Small intestine (tissue), 7 donors: ENCODE measurements around the gene ITPR3. TPM values are rescaled to one million over a fixed set of nuclear protein-coding genes. Genes with fewer than 3 reads are reported as not detected.

ENCODE experiments used
- DNase-seq, 2 donors: peaks; one replicate each; pipeline versions ENCODE4 v3.0.0 to v3.0.0-alpha.2; 2013
- FAIRE-seq: peaks from 2 replicates; lab custom pipeline; 2012; peaks lifted over from hg19 to GRCh38; lab: Jason Lieb, UNC
- H3K27ac ChIP-seq, 3 donors: one replicate each; pipeline ENCODE4 v1.5.1; 2013; ENCODE audit warnings: low read length in 2 of 3, mild to moderate bottlenecking in 2 of 3, control low read depth in 1 of 3, inconsistent platforms in 1 of 3, low read depth in 1 of 3, moderate library complexity in 1 of 3
- H3K27me3 ChIP-seq, 3 donors: one replicate each; pipeline ENCODE4 v1.6.1; 2013; ENCODE audit warnings: low read length in 3 of 3, inconsistent platforms in 1 of 3; ENCODE audit not compliant: control insufficient read depth in 3 of 3, insufficient read depth in 3 of 3
- H3K36me3 ChIP-seq, 3 donors: one replicate each; pipeline ENCODE4 v1.6.1; 2013; ENCODE audit warnings: low read length in 3 of 3, inconsistent platforms in 1 of 3, low read depth in 1 of 3, mild to moderate bottlenecking in 1 of 3, moderate library complexity in 1 of 3; ENCODE audit not compliant: control insufficient read depth in 3 of 3, insufficient read depth in 2 of 3
- H3K4me1 ChIP-seq, 3 donors: one replicate each; pipeline ENCODE4 v1.6.1; 2013; ENCODE audit warnings: low read length in 2 of 3, inconsistent platforms in 1 of 3, low read depth in 1 of 3, mild to moderate bottlenecking in 1 of 3, moderate library complexity in 1 of 3; ENCODE audit not compliant: control insufficient read depth in 3 of 3, insufficient read depth in 2 of 3
- H3K4me3 ChIP-seq, 3 donors: one replicate each; pipeline ENCODE4 v1.5.1; 2013; ENCODE audit warnings: low read length in 3 of 3, control low read depth in 1 of 3, inconsistent platforms in 1 of 3, low read depth in 1 of 3, mild to moderate bottlenecking in 1 of 3, moderate library complexity in 1 of 3
- H3K9me3 ChIP-seq, 2 donors: one replicate each; pipeline ENCODE4 v1.6.1; 2013; ENCODE audit warnings: low read depth in 1 of 2, low read length in 1 of 2; ENCODE audit not compliant: control insufficient read depth in 2 of 2, insufficient read depth in 1 of 2
- WGBS, 3 donors: extraction: QIAGEN DNeasy Blood & Tissue Kit; methylation state at CpG; one replicate each; pipeline ENCODE4 v1.1.7; 2013; 5-methylcytosine and 5-hydroxymethylcytosine counted together
- polyA plus RNA-seq, 4 donors: library from polyadenylated mRNA; stranded (reverse) in 3 of 4; unstranded in 1 of 4; fragments of 200-250 nt in 3 of 4; fragments of 120-200 nt in 1 of 4; gene quantifications; one replicate each; pipeline versions ENCODE4 v1.2.1 to v1.2.3, GENCODE V29; 2013
- donor health status: healthy with polysubstance abuse.
- donor health status: control.
- donor health status: control.
- donor health status: Bipolar disorder and iron deficiency.
- donor health status: healthy.

Gene ITPR3
- polyA plus RNA-seq, 4 donors, result 51.6 to 62.9 (median 59.1) TPM

DNA sequence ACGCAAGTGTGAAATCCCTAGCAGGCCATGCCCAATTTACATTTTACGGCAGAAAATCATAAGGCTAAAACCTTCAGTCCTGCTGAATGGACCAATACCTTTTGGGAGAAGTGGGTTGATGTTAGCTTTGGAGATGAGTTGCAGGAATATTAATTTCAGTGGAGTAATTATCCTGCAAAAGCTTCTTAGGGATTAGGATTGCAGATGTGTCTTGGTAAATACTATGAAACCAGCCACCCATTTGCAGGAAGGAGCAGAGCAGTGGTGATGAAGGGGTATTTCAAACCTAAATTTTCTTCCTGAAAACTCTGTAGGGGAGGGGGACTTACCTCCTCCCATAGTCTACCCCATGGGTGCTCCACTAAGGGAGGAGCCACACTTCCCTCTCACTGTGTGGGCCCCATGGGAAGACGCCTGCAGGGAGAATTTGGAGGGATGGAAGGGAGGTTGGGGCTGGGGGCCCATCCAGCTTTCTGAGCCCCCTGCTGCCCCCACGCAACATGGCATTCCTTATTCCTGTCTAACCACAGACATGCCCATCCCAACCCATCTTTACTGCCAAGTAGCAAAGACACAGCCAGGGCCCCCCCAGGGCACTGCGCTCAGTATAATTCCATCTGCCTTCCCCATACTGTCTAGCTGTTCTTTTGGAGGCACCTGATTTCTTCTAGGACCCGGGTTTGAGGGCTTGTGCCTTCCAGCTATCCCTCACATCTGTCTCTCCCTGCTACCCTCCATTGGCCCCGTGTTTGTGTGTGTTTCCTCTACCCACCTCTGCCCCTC, 105.0 kb downstream of the ITPR3 start:
- H3K36me3 ChIP-seq, result no peaks in the 10 kb centered on the region
- no peaks in the 10 kb centered on the region for H3K4me1 ChIP-seq
- no peaks in the 10 kb centered on the region for H3K9me3 ChIP-seq
- no peak for DNase-seq
- WGBS, 3 donors, result 80 to 87% (median 86%) methylated on average over 7 of the region's 7 CpGs
- H3K27me3 ChIP-seq, result peaks cover 0 to 14% (median 0%) of the 10 kb centered on the region in 3 donors
- no peak overlapping the region for H3K27ac ChIP-seq
- H3K4me3 ChIP-seq, result no peak overlapping the region
- FAIRE-seq, result no peak

DNA sequence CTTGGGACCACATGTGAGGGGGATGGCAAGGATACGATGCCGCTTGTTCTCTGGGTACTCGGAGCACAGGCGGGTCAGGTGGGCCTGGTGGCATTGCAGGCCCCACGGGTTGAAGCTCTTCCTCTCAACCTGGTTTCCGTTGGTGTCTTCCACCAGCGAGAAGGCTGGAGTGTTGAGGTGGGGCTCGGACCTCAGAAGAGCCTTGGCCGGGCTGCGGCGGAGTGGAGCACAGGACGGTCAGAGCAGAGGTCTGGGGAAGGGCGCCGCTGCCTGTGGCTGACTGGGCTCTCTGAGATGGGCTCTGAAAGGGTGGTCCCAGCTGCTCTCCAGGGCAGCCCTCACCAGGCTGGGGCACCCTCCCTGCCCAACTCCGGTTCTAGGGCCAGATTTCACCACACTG, 105.6 kb downstream of the ITPR3 start:
- Histone ChIP-seq H3K27ac (no peak overlapping the region), H3K9me3 (no peaks in the 10 kb centered on the region), H3K4me3 (no peak overlapping the region), H3K36me3 (no peaks in the 10 kb centered on the region), H3K27me3 (peaks cover 0 to 13% (median 0%) of the 10 kb centered on the region in 3 donors), H3K4me1 (no peaks in the 10 kb centered on the region)
- no peak for DNase-seq
- no peak for FAIRE-seq
- 86 to 97% (median 88%) methylated on average over 15 of the region's 15 CpGs for WGBS, 3 donors

DNA sequence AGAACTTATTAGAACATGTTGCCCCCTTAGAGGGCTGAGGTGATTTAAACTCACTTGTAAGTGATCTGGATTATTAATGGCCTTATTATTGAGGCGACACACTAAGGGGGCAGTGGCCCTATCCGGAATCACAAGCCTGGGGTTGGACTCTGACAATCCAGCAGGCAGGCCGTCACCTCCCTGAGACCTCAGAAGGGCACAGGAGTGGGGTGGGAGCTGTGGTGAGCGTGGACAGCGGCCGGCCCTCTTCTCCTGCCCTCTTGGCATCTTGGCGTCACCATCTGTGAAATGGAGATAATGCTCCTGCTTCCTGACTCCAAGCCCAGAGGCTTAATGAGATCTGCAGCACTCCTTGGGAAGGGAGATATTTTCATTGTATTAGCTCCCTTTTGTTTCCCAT, 106.0 kb downstream of the ITPR3 start:
- FAIRE-seq, result no peak
- H3K4me1 ChIP-seq, result no peaks in the 10 kb centered on the region
- WGBS, 3 donors, result 85 to 88% (median 86%) methylated on average over 7 of the region's 7 CpGs
- no peak overlapping the region for H3K4me3 ChIP-seq
- DNase-seq, result no peak
- peaks cover 0 to 9% (median 0%) of the 10 kb centered on the region in 3 donors for H3K27me3 ChIP-seq
- no peaks in the 10 kb centered on the region for H3K9me3 ChIP-seq
- no peak overlapping the region for H3K27ac ChIP-seq
- H3K36me3 ChIP-seq, result no peaks in the 10 kb centered on the region

DNA sequence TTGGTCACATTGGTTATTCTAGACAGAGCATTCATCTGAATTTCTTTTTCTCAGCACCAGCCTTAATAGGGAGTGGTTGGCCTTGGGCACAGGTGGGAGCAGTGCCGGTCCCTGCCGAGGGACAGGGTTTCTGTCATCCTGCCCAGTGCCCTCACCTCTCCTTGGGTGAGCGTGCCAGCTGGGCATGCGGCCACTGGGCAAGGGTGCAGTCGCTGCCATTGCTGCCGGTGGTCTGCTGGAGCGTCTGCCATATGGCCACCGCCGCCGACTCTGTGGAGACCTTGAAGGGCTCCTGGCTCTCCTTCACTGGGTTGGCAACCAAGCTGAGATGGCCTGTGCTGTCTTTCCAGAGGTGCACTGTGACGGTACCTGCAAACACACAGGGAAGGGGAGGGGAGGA, 106.8 kb downstream of the ITPR3 start:
- 72 to 83% (median 79%) methylated on average over 11 of the region's 11 CpGs for WGBS, 3 donors
- FAIRE-seq (no peak), DNase-seq (no peak)
- Histone ChIP-seq H3K27me3 (peaks cover 0 to 5% (median 0%) of the 10 kb centered on the region in 3 donors), H3K4me1 (no peaks in the 10 kb centered on the region), H3K4me3 (no peak overlapping the region), H3K36me3 (no peaks in the 10 kb centered on the region), H3K9me3 (no peaks in the 10 kb centered on the region), H3K27ac (no peak overlapping the region)

DNA sequence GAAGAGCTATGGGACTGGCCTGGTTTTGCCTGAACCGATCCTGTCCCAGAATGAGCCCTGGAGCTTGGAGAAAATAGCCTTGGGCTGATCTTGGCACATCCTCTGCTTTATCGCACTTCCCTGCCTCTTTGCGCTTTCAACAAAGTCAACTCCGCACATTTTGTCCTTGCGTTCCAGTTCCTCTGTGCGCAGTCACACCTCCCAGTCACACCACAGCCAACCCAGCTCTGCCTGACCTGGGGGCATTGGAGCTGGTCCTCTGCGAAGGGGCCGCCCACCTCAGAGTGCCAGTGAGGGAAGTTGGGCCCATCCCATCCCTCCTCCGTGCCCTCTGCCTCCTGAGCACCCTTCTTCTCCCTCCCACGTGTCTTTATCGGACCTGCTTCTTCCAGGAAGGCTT, 107.3 kb downstream of the ITPR3 start:
- no peaks in the 10 kb centered on the region for H3K4me1 ChIP-seq
- no peak for FAIRE-seq
- H3K36me3 ChIP-seq, result no peaks in the 10 kb centered on the region
- 80 to 89% (median 89%) methylated on average over 11 of the region's 11 CpGs for WGBS, 3 donors
- H3K27ac ChIP-seq, result no peak overlapping the region
- peaks cover 0 to 5% (median 0%) of the 10 kb centered on the region in 3 donors for H3K27me3 ChIP-seq
- no peak overlapping the region for H3K4me3 ChIP-seq
- no peaks in the 10 kb centered on the region for H3K9me3 ChIP-seq
- no peak for DNase-seq

DNA sequence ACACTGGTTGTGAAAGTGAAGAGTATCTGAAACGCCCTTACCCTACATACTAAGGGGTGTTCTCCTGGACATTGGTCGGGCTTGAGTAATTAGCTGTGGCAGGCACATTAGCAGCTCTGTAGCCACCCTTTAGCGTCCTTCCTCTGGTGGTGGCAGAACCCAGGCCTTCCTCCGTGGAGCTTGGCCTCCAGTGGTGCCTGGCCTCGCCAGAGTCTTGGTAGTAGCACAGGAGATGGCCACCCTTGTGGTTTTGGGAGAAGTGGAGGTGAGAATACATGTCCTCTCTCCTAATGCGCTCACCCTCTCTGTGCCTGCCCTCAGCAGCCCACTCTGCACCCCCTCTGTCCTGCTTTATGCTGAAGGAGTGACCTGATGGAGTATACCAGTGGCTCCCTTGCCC, 107.9 kb downstream of the ITPR3 start:
- Histone ChIP-seq H3K36me3 (no peaks in the 10 kb centered on the region), H3K4me3 (no peak overlapping the region), H3K9me3 (no peaks in the 10 kb centered on the region), H3K27me3 (peaks cover 0 to under 1% (median 0%) of the 10 kb centered on the region in 3 donors), H3K4me1 (no peaks in the 10 kb centered on the region), H3K27ac (no peak overlapping the region)
- DNase-seq, result no peak
- 70 to 79% (median 76%) methylated on average over 6 of the region's 6 CpGs for WGBS, 3 donors
- FAIRE-seq, result no peak

DNA sequence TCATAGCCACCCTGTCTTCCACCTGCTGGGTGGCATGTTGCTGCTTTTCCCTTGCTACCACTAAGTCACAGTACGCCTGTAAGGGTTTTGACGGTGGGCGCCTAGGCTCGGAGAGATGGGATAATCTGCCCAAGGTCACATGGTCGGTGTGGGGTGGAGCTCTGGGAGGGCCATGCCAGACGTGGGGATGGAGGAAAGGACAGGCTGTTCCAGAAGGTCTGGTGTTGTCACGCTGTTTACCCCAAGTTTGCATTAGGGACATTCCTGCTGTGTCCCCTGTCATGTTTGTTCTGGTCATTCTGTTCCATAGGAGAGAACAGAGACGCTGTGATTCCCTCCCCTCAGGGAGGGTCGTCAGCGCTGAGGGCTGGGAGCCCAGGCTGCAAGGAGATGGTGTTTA, 109.5 kb downstream of the ITPR3 start:
- FAIRE-seq, result no peak
- no peaks in the 10 kb centered on the region for H3K36me3 ChIP-seq
- H3K27me3 ChIP-seq, result no peaks in the 10 kb centered on the region
- H3K4me3 ChIP-seq, result no peak overlapping the region
- 78 to 81% (median 79%) methylated on average over 10 of the region's 10 CpGs for WGBS, 3 donors
- no peak overlapping the region for H3K27ac ChIP-seq
- no peaks in the 10 kb centered on the region for H3K4me1 ChIP-seq
- no peak for DNase-seq
- H3K9me3 ChIP-seq, result no peaks in the 10 kb centered on the region

DNA sequence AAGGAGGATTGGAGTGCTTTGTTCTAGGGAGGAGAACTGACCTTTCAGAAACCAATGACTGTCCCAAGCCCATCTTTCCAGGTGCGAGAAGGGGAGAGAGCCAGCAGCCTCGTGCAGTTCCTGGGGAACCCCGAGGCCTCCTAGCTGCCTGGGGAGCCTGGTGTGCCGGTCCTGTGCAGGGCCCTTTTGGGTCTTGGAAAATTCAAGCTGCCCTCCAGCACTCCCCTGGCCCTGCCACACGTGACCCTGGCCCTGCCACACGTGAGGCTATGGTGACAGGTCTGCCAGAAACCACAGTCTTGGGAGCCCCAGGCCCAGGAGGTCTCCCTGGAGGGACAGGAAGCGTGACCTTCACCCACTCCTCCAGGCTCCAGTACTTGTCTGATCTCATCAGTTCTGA, 109.9 kb downstream of the ITPR3 start:
- no peaks in the 10 kb centered on the region for H3K36me3 ChIP-seq
- no peak for DNase-seq
- H3K27me3 ChIP-seq, result no peaks in the 10 kb centered on the region
- H3K27ac ChIP-seq, result no peak overlapping the region
- H3K4me1 ChIP-seq, result no peaks in the 10 kb centered on the region
- no peak for FAIRE-seq
- H3K4me3 ChIP-seq, result no peak overlapping the region
- 76 to 89% (median 86%) methylated on average over 7 of the region's 7 CpGs for WGBS, 3 donors
- no peaks in the 10 kb centered on the region for H3K9me3 ChIP-seq
